ENCODE data around the gene FOXO3.
A peak's percentile ranks its signal among the peaks of the same experiment; 100 is the strongest.

The FOXO3 gene

DNA sequence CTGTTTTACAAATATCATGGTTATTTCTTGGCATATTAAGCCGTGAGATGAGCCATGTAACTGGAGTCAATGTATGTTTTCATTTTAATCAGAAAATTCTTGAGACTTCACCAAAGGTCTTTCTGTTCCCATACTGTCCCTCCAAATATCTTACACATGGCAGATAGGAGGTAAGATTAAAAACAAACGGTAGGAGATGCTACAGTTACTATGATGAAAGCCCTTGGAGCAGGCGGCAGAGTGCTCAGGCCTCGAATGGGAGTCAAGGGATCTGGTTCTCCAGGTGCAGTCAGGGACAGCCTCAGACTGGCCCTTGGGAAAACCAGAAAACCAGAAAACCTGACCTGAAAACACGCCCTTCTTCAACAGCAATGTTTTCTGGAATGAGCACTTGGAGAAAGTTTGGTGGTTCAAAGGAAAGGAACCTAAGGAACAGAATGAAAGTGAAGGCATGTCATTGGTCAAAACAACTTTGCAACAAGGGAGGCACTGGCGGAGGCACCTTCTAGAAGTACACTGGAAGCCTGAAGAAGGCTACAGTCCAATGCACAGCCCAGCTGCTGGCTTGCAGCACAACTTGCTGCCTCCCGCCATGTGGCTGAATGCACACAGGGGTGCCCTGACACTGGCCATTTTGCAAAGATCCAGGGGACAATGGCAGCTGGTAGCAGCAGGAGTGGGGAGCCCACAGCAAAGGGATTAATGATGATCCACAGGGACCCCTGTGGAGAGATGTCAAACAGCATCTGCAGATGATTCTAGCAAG, 17.4 kb upstream of the FOXO3 start:
- no peak overlapping the region for H3K4me3 ChIP-seq (ENCODE audit: low read depth, low read length)
- TF ChIP-seq MYC (IDR thresholded peaks at IDR 0.05; ENCODE audit: low read depth, low read length) (no peak), POLR2A (IDR thresholded peaks at IDR 0.05; ENCODE audit: extremely low read depth, insufficient read length) (no peak)
- DNase-seq (ENCODE audit: low read depth) = no peak

DNA sequence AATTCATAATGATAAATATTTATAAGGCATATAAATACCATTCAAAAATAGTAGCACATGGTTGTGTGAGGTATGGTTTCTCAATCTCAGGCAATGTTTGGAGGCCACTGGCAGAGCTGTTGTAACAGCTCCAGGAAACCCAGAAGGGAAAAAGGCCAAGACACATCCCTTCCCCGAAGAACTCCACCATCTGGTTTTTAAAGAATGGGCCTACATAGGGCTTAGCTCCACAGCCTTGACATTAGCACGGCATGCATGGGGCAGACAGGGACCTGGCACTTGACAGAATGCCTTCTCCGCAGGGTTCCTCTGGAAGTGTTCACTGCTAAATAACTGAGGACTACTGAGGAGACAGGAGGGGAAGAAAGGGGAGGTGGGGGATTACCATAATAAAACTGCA, 16.1 kb upstream of the FOXO3 start:
- H3K4me3 ChIP-seq (ENCODE audit: low read depth, low read length) = no peak overlapping the region
- TF ChIP-seq POLR2A (IDR thresholded peaks at IDR 0.05; ENCODE audit: extremely low read depth, insufficient read length) = no peak
- TF ChIP-seq MYC (IDR thresholded peaks at IDR 0.05; ENCODE audit: low read depth, low read length) = no peak
- TF ChIP-seq, protein P1, sequence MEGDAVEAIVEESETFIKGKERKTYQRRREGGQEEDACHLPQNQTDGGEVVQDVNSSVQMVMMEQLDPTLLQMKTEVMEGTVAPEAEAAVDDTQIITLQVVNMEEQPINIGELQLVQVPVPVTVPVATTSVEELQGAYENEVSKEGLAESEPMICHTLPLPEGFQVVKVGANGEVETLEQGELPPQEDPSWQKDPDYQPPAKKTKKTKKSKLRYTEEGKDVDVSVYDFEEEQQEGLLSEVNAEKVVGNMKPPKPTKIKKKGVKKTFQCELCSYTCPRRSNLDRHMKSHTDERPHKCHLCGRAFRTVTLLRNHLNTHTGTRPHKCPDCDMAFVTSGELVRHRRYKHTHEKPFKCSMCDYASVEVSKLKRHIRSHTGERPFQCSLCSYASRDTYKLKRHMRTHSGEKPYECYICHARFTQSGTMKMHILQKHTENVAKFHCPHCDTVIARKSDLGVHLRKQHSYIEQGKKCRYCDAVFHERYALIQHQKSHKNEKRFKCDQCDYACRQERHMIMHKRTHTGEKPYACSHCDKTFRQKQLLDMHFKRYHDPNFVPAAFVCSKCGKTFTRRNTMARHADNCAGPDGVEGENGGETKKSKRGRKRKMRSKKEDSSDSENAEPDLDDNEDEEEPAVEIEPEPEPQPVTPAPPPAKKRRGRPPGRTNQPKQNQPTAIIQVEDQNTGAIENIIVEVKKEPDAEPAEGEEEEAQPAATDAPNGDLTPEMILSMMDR (IDR thresholded peaks at IDR 0.05; ENCODE audit: low read depth, low read length) = no peak
- TF ChIP-seq, protein P2, sequence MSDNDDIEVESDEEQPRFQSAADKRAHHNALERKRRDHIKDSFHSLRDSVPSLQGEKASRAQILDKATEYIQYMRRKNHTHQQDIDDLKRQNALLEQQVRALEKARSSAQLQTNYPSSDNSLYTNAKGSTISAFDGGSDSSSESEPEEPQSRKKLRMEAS (IDR thresholded peaks at IDR 0.05; ENCODE audit: low read depth, low read length) = no peak
- DNase-seq (ENCODE audit: low read depth) = no peak

DNA sequence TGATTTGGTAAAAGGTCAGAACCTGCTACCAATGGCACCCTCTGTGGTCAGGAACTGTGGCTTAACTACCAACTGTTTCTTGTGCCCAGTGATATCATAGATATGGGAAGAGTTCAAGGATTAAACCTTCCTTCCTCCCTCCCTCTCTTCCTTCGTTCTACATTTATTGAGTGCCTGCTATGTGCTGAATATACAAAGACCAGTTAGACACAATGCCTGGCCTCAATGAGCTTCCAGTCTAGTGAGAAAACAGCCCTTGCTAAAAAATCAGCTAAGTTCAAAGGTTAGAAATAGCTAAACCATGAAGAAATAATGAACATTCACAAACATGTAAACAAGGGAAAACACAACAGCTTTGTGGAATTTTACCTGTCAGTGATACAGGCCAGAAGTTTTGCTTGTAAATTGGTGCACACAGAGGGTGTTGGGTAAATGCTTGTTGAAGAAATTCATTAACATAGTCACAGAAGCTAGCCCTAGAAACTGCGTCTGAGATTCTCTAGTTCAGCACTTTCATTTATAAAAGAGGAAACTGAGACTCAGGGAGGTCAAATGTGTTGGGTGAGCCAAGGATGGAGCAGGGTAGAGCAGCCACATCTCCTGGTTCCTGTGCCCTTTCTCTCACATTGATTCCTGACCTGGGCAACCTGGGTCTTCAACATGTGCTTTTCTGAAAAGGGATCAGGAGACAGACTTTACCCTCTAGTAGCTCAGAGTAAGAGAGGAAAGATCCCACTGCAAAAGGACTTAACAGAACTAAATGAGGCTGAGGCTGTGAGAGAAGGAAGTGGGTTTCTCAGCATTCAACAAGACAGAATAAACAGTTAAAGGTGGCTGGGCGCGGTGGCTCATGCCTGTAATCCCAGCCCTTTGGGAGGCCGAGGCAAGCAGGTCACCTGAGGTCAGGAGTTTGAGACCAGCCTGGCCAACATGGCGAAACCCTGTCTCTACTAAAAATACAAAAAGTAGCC, 14.4 kb upstream of the FOXO3 start:
- DNase-seq (ENCODE audit: low read depth) = peak; percentile 34
- no peak overlapping the region for H3K4me3 ChIP-seq (ENCODE audit: low read depth, low read length)
- TF ChIP-seq, protein P2 (IDR thresholded peaks at IDR 0.05; ENCODE audit: low read depth, low read length) = no peak
- no peak for TF ChIP-seq MYC (IDR thresholded peaks at IDR 0.05; ENCODE audit: low read depth, low read length)
- TF ChIP-seq POLR2A (IDR thresholded peaks at IDR 0.05; ENCODE audit: extremely low read depth, insufficient read length) = no peak
- TF ChIP-seq, protein P1 (IDR thresholded peaks at IDR 0.05; ENCODE audit: low read depth, low read length) = no peak

DNA sequence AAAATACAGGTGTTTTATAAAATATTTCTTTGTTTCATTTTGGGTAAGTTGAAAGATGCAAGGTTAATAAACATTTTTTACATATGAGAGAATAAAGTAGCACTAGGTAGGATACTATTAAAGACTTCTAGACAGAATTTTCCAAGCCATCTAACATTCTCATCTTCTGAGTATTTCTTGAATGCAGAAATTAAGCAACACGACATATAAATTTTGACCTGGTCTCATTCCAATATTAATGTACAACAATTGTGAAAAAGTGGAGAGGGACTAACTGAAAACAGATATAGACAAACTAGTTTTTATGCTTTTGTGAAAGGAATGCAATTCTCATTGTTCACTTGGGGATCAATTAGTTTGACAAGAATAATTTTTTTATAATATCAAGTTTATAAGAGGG, 11.5 kb upstream of the FOXO3 start:
- no peak for DNase-seq (ENCODE audit: low read depth)
- H3K4me3 ChIP-seq (ENCODE audit: low read depth, low read length) = no peak overlapping the region
- TF ChIP-seq MYC (IDR thresholded peaks at IDR 0.05; ENCODE audit: low read depth, low read length) (no peak), POLR2A (IDR thresholded peaks at IDR 0.05; ENCODE audit: extremely low read depth, insufficient read length) (no peak)
- TF ChIP-seq, protein P1 (IDR thresholded peaks at IDR 0.05; ENCODE audit: low read depth, low read length) = no peak
- TF ChIP-seq, protein P2 (IDR thresholded peaks at IDR 0.05; ENCODE audit: low read depth, low read length) = no peak

DNA sequence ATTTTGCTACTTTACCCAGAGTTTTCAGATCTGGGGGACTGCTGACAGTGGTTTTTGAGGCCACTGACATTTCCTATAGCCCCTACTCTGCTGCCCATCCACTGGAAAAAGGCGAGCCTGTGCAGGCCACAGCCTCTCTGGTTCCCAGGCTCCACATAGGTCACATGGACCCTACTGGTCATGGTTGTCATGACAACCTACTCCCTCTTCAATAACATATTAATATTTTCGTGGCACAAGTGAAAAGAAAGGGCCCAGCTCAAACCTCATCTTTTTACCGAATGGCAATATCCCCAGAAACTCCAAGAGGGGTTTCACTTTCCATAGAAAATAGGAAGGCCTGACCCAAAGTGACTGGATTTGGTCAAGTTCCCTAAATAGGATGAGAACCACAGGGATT, 11.0 kb upstream of the FOXO3 start:
- TF ChIP-seq MYC (IDR thresholded peaks at IDR 0.05; ENCODE audit: low read depth, low read length) = no peak
- TF ChIP-seq POLR2A (IDR thresholded peaks at IDR 0.05; ENCODE audit: extremely low read depth, insufficient read length) = no peak
- TF ChIP-seq, protein P1 (IDR thresholded peaks at IDR 0.05; ENCODE audit: low read depth, low read length) = no peak
- TF ChIP-seq, protein P2 (IDR thresholded peaks at IDR 0.05; ENCODE audit: low read depth, low read length) = no peak
- no peak overlapping the region for H3K4me3 ChIP-seq (ENCODE audit: low read depth, low read length)
- DNase-seq (ENCODE audit: low read depth) = no peak

DNA sequence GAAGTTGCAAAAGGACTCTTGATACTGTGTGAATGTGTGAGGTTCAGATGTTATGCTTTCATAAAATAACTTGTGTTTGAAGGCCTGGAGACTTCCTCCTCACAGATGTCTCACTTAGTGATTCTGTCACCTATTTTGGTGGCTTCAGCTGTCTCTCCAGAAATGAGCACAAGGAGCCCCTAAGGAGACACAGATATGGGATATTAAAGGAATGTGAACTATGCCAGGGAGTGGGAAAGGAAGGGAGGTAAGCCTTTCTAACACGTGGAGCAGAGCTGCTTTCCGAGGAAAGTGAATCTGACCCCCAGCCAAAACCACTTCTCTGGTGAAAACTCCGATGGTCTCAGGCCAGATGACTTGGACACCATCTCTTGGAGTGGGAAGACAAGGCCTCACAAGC, 10.5 kb upstream of the FOXO3 start:
- no peak for DNase-seq (ENCODE audit: low read depth)
- TF ChIP-seq, protein P1 (IDR thresholded peaks at IDR 0.05; ENCODE audit: low read depth, low read length) = no peak
- TF ChIP-seq, protein P2 (IDR thresholded peaks at IDR 0.05; ENCODE audit: low read depth, low read length) = no peak
- TF ChIP-seq MYC (IDR thresholded peaks at IDR 0.05; ENCODE audit: low read depth, low read length) (no peak), POLR2A (IDR thresholded peaks at IDR 0.05; ENCODE audit: extremely low read depth, insufficient read length) (no peak)
- no peak overlapping the region for H3K4me3 ChIP-seq (ENCODE audit: low read depth, low read length)

All from NB4 (cell line).